K562 (cell line): Measurements from ENCODE around the gene PARD3B. TPM values are rescaled to one million over a fixed set of nuclear protein-coding genes. Genes with fewer than 3 reads are reported as not detected.

Experiments used
- ATAC-seq: fragments of 200-7000 bp; cut with Tn5 transposase; 3 replicates; pipeline ENCODE4 v1.9.1; 2020; ENCODE audit warnings: moderate library complexity
- BruUV-seq: library from RNA; stranded (reverse); fragments of 400-500 nt; replicated peaks from 2 replicates; lab custom pipeline; 2021; lab: Mats Ljungman, UMichigan
- CTCF ChIA-PET: fragments of 300-600 bp; formaldehyde crosslinking; extraction: SDS; loops from one replicate; lab custom pipeline; 2021; ENCODE audit warnings: low intra/inter-chr PET ratio; lab: Yijun Ruan, JAX
- POLR2A ChIA-PET: fragments of 300-600, 350-650 bp; sonication (Branson Sonifier 250); formaldehyde crosslinking; extraction: SDS; loops from one replicate; lab custom pipeline; 2021; ENCODE audit warnings: antibody characterized with exemption, inconsistent platforms; lab: Yijun Ruan, JAX
- DNase-seq, 4 experiments: peaks; one replicate each; pipeline versions ENCODE4 v3.0.0 to v3.0.0-alpha.2; 2011 to 2018; ENCODE audit warnings: low spot score in 3 of 4, mixed read lengths in 3 of 4; ENCODE audit errors: extremely low read depth in 1 of 4
- FAIRE-seq: peaks from 2 replicates; lab custom pipeline; 2011; peaks lifted over from hg19 to GRCh38; lab: Jason Lieb, UNC
- H2AFZ ChIP-seq: 2 replicates; pipeline ENCODE4 v1.6.0; 2011; ENCODE audit warnings: low read depth, low read length, control low read depth, inconsistent platforms
- H3K27ac ChIP-seq: fragments of 200-600 bp; 3 replicates; pipeline ENCODE4 v1.8.0; 2011; ENCODE audit warnings: low read depth, mild to moderate bottlenecking, control low read depth, inconsistent platforms, low read length, moderate library complexity, mixed read lengths; ENCODE audit errors: extremely low read depth
- H3K27me3 ChIP-seq, 2 experiments: fragments of 300-600 bp in 1 of 2; 2 replicates in 1 of 2; 3 replicates in 1 of 2; pipeline versions ENCODE4 v1.6.0 to v1.8.0; 2011; ENCODE audit warnings: inconsistent platforms in 2 of 2, low read length in 2 of 2, mild to moderate bottlenecking in 1 of 2, mixed read lengths in 1 of 2, moderate library complexity in 1 of 2; ENCODE audit not compliant: control insufficient read depth in 2 of 2, insufficient read depth in 2 of 2
- H3K36me3 ChIP-seq: fragments of 300-600 bp; 3 replicates; pipeline ENCODE4 v1.8.0; 2011; ENCODE audit warnings: mild to moderate bottlenecking, low read length, inconsistent platforms; ENCODE audit not compliant: control insufficient read depth, insufficient read depth
- H3K4me1 ChIP-seq, 2 experiments: fragments of 200-600 bp in 1 of 2; replicated peaks in 1 of 2; 2 replicates in 1 of 2; 3 replicates in 1 of 2; pipeline versions ENCODE4 v1.5.1 to v1.8.0; 2011; ENCODE audit warnings: inconsistent platforms in 2 of 2, low read length in 2 of 2, mild to moderate bottlenecking in 1 of 2, mixed read lengths in 1 of 2, moderate library complexity in 1 of 2; ENCODE audit not compliant: control insufficient read depth in 2 of 2, insufficient read depth in 2 of 2
- H3K4me2 ChIP-seq: 2 replicates; pipeline ENCODE4 v1.6.1; 2011; ENCODE audit warnings: low read length, control low read depth, inconsistent platforms, mixed read lengths; ENCODE audit not compliant: insufficient read depth
- H3K4me3 ChIP-seq: fragments of 200-600 bp; sonication (generic), shearing (Covaris generic); 2 replicates; pipeline ENCODE4 v1.5.1; 2016; ENCODE audit warnings: control low read depth, inconsistent platforms
- H3K79me2 ChIP-seq: fragments of 200-600 bp; 3 replicates; pipeline ENCODE4 v1.8.0; 2011; ENCODE audit warnings: low read length, inconsistent platforms; ENCODE audit not compliant: control insufficient read depth, insufficient read depth
- H3K9ac ChIP-seq, 2 experiments: 2 replicates each; pipeline versions ENCODE4 v1.6.0 to v1.6.1; 2011; ENCODE audit warnings: low read depth in 2 of 2, low read length in 2 of 2, control low read depth in 1 of 2, inconsistent platforms in 1 of 2, mild to moderate bottlenecking in 1 of 2, mixed read lengths in 1 of 2; ENCODE audit not compliant: insufficient read depth in 1 of 2
- H3K9me1 ChIP-seq: one replicate; pipeline ENCODE4 v1.6.0; 2011; ENCODE audit warnings: inconsistent platforms, mild to moderate bottlenecking, low read length, moderate library complexity; ENCODE audit not compliant: control insufficient read depth, insufficient read depth
- H3K9me3 ChIP-seq: replicated peaks from 2 replicates; pipeline ENCODE4 v1.5.1; 2011; ENCODE audit warnings: low read depth, low read length, inconsistent platforms; ENCODE audit not compliant: control insufficient read depth, insufficient read depth
- H4K20me1 ChIP-seq: replicated peaks from 2 replicates; pipeline ENCODE4 v1.6.1; 2011; ENCODE audit warnings: low read length, inconsistent platforms, mixed read lengths; ENCODE audit not compliant: control insufficient read depth, insufficient read depth
- CBX5 ChIP-seq: IDR thresholded peaks from 2 replicates; pipeline ENCODE4 v1.6.1; 2014; ENCODE audit warnings: low read depth, borderline replicate concordance
- CHD4 ChIP-seq: fragments of 200-600 bp; sonication (generic); IDR thresholded peaks from 3 replicates; pipeline ENCODE4 v1.6.1; 2012; ENCODE audit warnings: low read depth, mild to moderate bottlenecking, mixed read lengths, low read length, inconsistent platforms; ENCODE audit not compliant: insufficient read depth, insufficient replicate concordance, poor library complexity, severe bottlenecking
- CTCF ChIP-seq, 3 experiments: IDR thresholded peaks in 2 of 3; conservative IDR thresholded peaks in 1 of 3; 2 replicates each; pipeline ENCODE4 v1.5.1; 2011 to 2012; ENCODE audit warnings: low read length in 3 of 3, mild to moderate bottlenecking in 3 of 3, control low read depth in 2 of 3, improper control_type of control experiment in 1 of 3, inconsistent platforms in 1 of 3, low read depth in 1 of 3, mixed read lengths in 1 of 3, moderate library complexity in 1 of 3; ENCODE audit not compliant: insufficient read depth in 2 of 3
- GTF3C2 ChIP-seq: IDR thresholded peaks from 3 replicates; pipeline ENCODE4 v1.6.1; 2011; ENCODE audit warnings: borderline replicate concordance, mild to moderate bottlenecking, moderate library complexity; ENCODE audit not compliant: insufficient read length; ENCODE audit errors: extremely low read depth
- RAD21 ChIP-seq, 2 experiments: fragments of 250-450 bp in 1 of 2; fragments of 450-650 bp in 1 of 2; sonication (Bioruptor Pico) in 1 of 2; formaldehyde crosslinking in 1 of 2; IDR thresholded peaks in 1 of 2; conservative IDR thresholded peaks in 1 of 2; 2 replicates each; pipeline versions ENCODE4 v1.4.0 to v1.8.0; 2020 to 2022; ENCODE audit warnings: mild to moderate bottlenecking in 2 of 2, moderate library complexity in 1 of 2
- ZNF124 ChIP-seq: sonication (generic); formaldehyde crosslinking; IDR thresholded peaks from 2 replicates; pipeline ENCODE4 v1.8.1; 2022; ENCODE audit warnings: missing genetic modification reagents
- WGBS: fragments of 100-300 bp; shearing (Covaris generic); methylation state at CpG from one replicate; pipeline ENCODE4 v1.1.6; 2016; ENCODE audit warnings: low coverage, mixed read lengths; ENCODE audit not compliant: insufficient coverage; ENCODE audit errors: missing lambda C conversion rate; 5-methylcytosine and 5-hydroxymethylcytosine counted together
- in situ Hi-C: fragments of 300-500 bp; cut with MboI; formaldehyde crosslinking; loops from 4 replicates; pipeline ENCODE4 v1.15.0; 2018; ENCODE audit warnings: inconsistent platforms, mixed read lengths
- intact Hi-C: fragments of 100-400 bp; cut with micrococcal nuclease; formaldehyde crosslinking; loops from 2 replicates; pipeline ENCODE4 v1.14.2; 2022
- polyA plus RNA-seq, 8 experiments: library from polyadenylated mRNA; depleted of rRNA in 4 of 8; stranded (reverse) in 5 of 8; unstranded in 3 of 8; fragments of >200 nt; fragmentation: Nextera tagmentation in 2 of 8; fragmentation: Illumina TruSeq in 1 of 8; extraction: Ambion mirVana in 2 of 8; extraction: Trizol in 1 of 8; gene quantifications; 2 replicates each; pipeline versions ENCODE4 v1.2.1 to v1.2.3, GENCODE V29; 2011 to 2014; ENCODE audit warnings: inconsistent platforms in 1 of 8, missing spikeins in 1 of 8
- total RNA-seq, 7 experiments: library from RNA; depleted of rRNA in 6 of 7; stranded (reverse); fragments of >200 nt in 6 of 7; fragmentation: Illumina TruSeq in 2 of 7; extraction: Trizol in 2 of 7; gene quantifications; 2 replicates each; pipeline versions ENCODE4 v1.2.1 to v1.2.3, GENCODE V29; 2011 to 2021; ENCODE audit warnings: low replicate concordance in 1 of 7

The PARD3B gene
- total and polyA plus RNA-seq, 9 of the 15 experiments (the other 6 are each of a cell fraction or from before 2014, with no cell fraction given) = 0.15 to 3.0 (median 1.1) TPM

DNA sequence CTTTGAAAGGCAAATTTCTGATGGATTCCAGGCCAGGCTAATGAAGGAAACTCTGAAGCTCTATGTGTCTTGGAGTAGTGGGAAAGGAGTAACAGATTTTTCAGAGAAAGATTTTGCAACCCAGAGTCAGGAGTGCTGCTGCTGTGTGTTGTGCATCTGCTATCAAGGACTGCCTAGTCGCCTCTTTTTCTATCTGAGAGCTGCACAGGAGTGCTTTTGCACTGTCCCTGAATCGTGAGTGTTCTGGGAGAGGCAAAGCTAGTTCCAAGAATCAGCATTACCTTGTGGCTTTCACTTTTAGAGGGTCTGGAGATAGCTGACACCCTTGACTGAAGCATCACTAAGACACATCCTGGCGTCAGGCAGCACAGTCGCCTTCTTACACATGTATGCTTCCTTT lies 336.4 kb downstream of the PARD3B start (continued):
- TF ChIP-seq GTF3C2 = no peak

GRCh38 chr2:204885747-204886146 lies 340.5 kb downstream of the PARD3B start:
- Histone ChIP-seq H3K9me1 (no peaks in the 10 kb centered on the region), H3K27me3 (no peaks in the 10 kb centered on the region), H3K9ac (no peak overlapping the region), H3K4me3 (no peak overlapping the region), H4K20me1 (no peaks in the 10 kb centered on the region), H3K4me2 (no peak overlapping the region), H3K9me3 (no peaks in the 10 kb centered on the region), H3K27ac (no peak overlapping the region), H3K36me3 (no peaks in the 10 kb centered on the region), H3K79me2 (no peaks in the 10 kb centered on the region), H2AFZ (no peak overlapping the region), H3K4me1 (no peaks in the 10 kb centered on the region)
- intact Hi-C loops (loop anchor here (10.0 kb wide), 2 partner anchors 789 to 999 kb away; no protein-coding TSS in a partner anchor), in situ Hi-C loops (no loop called here)
- POLR2A ChIA-PET = interaction anchor here (0.6 kb wide), 1 partner anchor 493 kb away, joined by 3 read pairs; no protein-coding TSS in a partner anchor
- no peak for FAIRE-seq
- peak; percentile 56; the same call in 1 of the 3 replicates for ATAC-seq
- WGBS = 6% methylated on average over 2 of the region's 2 CpGs
- CTCF ChIA-PET = interaction anchor here (0.8 kb wide), 1 partner anchor 789 kb away, joined by 4 read pairs; no protein-coding TSS in a partner anchor
- DNase-seq = peak in 2 of 4 experiments; percentile 7 to 30
- no TSS peak for BruUV-seq
- TF ChIP-seq CHD4 = no peak
- no peak for TF ChIP-seq CBX5
- peak; percentile 16 to 34 (median 18); a peak in 2 of 6 replicates for TF ChIP-seq CTCF (IDR thresholded peaks at IDR 0.05 in 2 of 3, conservative IDR thresholded peaks at IDR 0.05 in 1 of 3; ENCODE audit: insufficient read depth in 2 of 3, low read depth in 1 of 3, low read length in 3 of 3)
- TF ChIP-seq RAD21 (CRISPR knock-in tag; conservative IDR thresholded peaks at IDR 0.05 in 1 of 2, IDR thresholded peaks at IDR 0.05 in 1 of 2) = peak; percentile 36 to 62
- TF ChIP-seq ZNF124 = no peak
